Activated CD4-positive, alpha-beta T cell treated with anti-CD3 and anti-CD28 coated beads, Interleukin-2, amount 10 ng/mL, durations not matched to agents 24 days and 14 days (primary cell): ENCODE data around the gene COL28A1. TPM values are rescaled to one million over a fixed set of nuclear protein-coding genes. Genes with fewer than 3 reads are reported as not detected.

Experiments
- DNase-seq: peaks from one replicate; pipeline ENCODE4 v3.0.0; 2022
- H3K27ac Mint-ChIP-seq: one replicate; pipeline ENCODE4 v1.8.0; 2022; ENCODE audit warnings: mild to moderate bottlenecking, mixed read lengths
- H3K27me3 Mint-ChIP-seq: one replicate; pipeline ENCODE4 v1.8.0; 2022; ENCODE audit warnings: mixed read lengths
- H3K36me3 Mint-ChIP-seq: one replicate; pipeline ENCODE4 v1.8.0; 2022; ENCODE audit warnings: low read depth, mild to moderate bottlenecking, mixed read lengths
- H3K4me1 Mint-ChIP-seq: one replicate; pipeline ENCODE4 v1.8.0; 2021; ENCODE audit warnings: mixed read lengths
- H3K4me3 Mint-ChIP-seq: one replicate; pipeline ENCODE4 v1.8.0; 2022; ENCODE audit warnings: mild to moderate bottlenecking, moderate library complexity, mixed read lengths
- H3K9me3 Mint-ChIP-seq: one replicate; pipeline ENCODE4 v1.8.0; 2021; ENCODE audit warnings: mixed read lengths
- intact Hi-C: fragments of 100-400 bp; cut with micrococcal nuclease; formaldehyde crosslinking; loops from one replicate; pipeline ENCODE4 v1.15.1; 2023
- total RNA-seq: library from RNA; stranded (reverse); gene quantifications from 2 replicates; pipeline ENCODE4 v1.2.3, GENCODE V29; 2022

Gene COL28A1
- total RNA-seq, 1 donor from 2014 or later, result not detected

- H3K4me3 Mint-ChIP-seq, result no peak overlapping the region
- no peaks in the 10 kb centered on the region for H3K36me3 Mint-ChIP-seq
- H3K27me3 Mint-ChIP-seq, result peaks cover 8% of the 10 kb centered on the region
- H3K4me1 Mint-ChIP-seq, result no peaks in the 10 kb centered on the region
- DNase-seq, result no peak
- peaks cover 8% of the 10 kb centered on the region for H3K9me3 Mint-ChIP-seq
- no peak overlapping the region for H3K27ac Mint-ChIP-seq
- intact Hi-C loops, result no loop called here
Measured at GRCh38 chr7:7331523-7331922, 204.2 kb downstream of the COL28A1 start.

- Mint-ChIP-seq H3K9me3 (peaks cover 6% of the 10 kb centered on the region), H3K36me3 (no peaks in the 10 kb centered on the region), H3K4me3 (no peak overlapping the region), H3K27me3 (peaks cover 8% of the 10 kb centered on the region), H3K4me1 (no peaks in the 10 kb centered on the region), H3K27ac (no peak overlapping the region)
- intact Hi-C loops, result no loop called here
- no peak for DNase-seq
Measured at GRCh38 chr7:7330997-7331396, 204.7 kb downstream of the COL28A1 start.

- no peak overlapping the region for H3K27ac Mint-ChIP-seq
- peaks cover 9% of the 10 kb centered on the region for H3K9me3 Mint-ChIP-seq
- no peaks in the 10 kb centered on the region for H3K36me3 Mint-ChIP-seq
- DNase-seq, result no peak
- H3K4me3 Mint-ChIP-seq, result no peak overlapping the region
- peaks cover 8% of the 10 kb centered on the region for H3K27me3 Mint-ChIP-seq
- H3K4me1 Mint-ChIP-seq, result no peaks in the 10 kb centered on the region
- intact Hi-C loops, result no loop called here
Measured at GRCh38 chr7:7329326-7329725, 206.3 kb downstream of the COL28A1 start.

DNA sequence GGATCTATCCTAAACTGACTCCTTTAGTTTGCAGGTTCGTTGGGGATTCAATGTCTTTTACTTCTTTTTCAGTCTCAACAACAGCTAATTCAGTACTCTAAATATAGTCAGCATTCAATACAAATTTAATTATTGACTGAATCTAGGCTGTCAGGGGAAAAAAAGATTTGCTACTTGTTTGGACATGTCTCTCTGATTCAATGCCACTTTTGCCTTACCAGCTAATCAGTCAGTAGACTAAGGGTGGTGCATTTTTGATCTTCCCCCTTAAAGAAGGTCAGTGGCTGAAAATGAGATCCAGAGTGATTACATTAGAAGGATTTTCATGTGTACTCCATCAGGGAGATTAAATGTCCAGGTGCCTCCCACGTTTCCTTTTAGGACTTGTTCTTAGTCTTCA, 208.2 kb downstream of the COL28A1 start:
- Mint-ChIP-seq H3K4me3 (no peak overlapping the region), H3K27me3 (peaks cover 8% of the 10 kb centered on the region), H3K4me1 (no peaks in the 10 kb centered on the region), H3K36me3 (no peaks in the 10 kb centered on the region), H3K27ac (no peak overlapping the region), H3K9me3 (peaks cover 9% of the 10 kb centered on the region)
- intact Hi-C loops, result no loop called here
- DNase-seq, result no peak

DNA sequence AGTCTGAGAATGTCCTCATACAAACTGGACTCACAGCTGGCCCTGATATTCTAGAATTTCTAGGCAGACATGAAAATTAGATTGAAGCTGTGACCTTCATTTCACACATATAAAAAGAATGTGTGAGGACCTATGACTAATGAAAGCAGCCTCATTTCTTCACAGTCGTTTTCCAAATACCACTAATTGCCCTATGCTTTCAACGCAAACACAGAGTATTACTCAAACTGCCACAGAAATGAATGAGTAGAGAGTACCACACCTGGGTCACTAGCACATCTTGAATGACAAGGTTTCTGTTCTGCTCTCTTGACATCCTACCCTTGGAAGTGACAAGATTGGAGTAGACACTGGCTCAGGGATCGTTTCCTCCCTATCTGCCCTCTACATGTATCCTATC, 211.0 kb downstream of the COL28A1 start:
- H3K4me1 Mint-ChIP-seq, result no peaks in the 10 kb centered on the region
- peaks cover 6% of the 10 kb centered on the region for H3K27me3 Mint-ChIP-seq
- H3K36me3 Mint-ChIP-seq, result no peaks in the 10 kb centered on the region
- no peak overlapping the region for H3K27ac Mint-ChIP-seq
- no peak for DNase-seq
- H3K4me3 Mint-ChIP-seq, result no peak overlapping the region
- intact Hi-C loops, result no loop called here
- H3K9me3 Mint-ChIP-seq, result peaks cover 9% of the 10 kb centered on the region

DNA sequence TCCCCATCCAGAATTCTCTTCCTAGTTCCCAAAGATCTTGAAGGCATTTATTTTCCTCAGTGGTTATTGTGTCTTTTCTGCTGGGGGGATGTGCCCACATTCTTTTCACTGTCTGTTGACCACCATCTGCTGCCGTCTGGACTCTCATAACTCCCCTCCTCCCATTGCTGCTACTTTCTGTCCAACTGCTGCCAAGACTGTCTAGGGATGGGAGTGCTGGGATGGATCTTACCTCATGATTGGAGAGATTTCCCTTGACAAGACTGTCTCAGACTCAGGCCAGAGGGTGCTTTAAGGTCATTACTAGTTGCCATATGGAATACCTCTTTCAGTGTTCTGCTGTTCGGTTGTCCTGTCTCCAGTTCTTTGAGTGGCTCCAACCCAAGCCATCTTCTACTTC, 211.8 kb downstream of the COL28A1 start:
- intact Hi-C loops, result no loop called here
- no peak overlapping the region for H3K4me3 Mint-ChIP-seq
- no peaks in the 10 kb centered on the region for H3K36me3 Mint-ChIP-seq
- no peaks in the 10 kb centered on the region for H3K4me1 Mint-ChIP-seq
- peak; percentile 41 for DNase-seq
- H3K27me3 Mint-ChIP-seq, result peaks cover 6% of the 10 kb centered on the region
- no peak overlapping the region for H3K27ac Mint-ChIP-seq
- H3K9me3 Mint-ChIP-seq, result peaks cover 9% of the 10 kb centered on the region

- peaks cover 9% of the 10 kb centered on the region for H3K9me3 Mint-ChIP-seq
- DNase-seq, result peak; percentile 18
- H3K4me1 Mint-ChIP-seq, result no peaks in the 10 kb centered on the region
- no peak overlapping the region for H3K27ac Mint-ChIP-seq
- intact Hi-C loops, result no loop called here
- H3K36me3 Mint-ChIP-seq, result no peaks in the 10 kb centered on the region
- no peak overlapping the region for H3K4me3 Mint-ChIP-seq
- H3K27me3 Mint-ChIP-seq, result peaks cover 3% of the 10 kb centered on the region
Measured at GRCh38 chr7:7323352-7323751, 212.3 kb downstream of the COL28A1 start.

DNA sequence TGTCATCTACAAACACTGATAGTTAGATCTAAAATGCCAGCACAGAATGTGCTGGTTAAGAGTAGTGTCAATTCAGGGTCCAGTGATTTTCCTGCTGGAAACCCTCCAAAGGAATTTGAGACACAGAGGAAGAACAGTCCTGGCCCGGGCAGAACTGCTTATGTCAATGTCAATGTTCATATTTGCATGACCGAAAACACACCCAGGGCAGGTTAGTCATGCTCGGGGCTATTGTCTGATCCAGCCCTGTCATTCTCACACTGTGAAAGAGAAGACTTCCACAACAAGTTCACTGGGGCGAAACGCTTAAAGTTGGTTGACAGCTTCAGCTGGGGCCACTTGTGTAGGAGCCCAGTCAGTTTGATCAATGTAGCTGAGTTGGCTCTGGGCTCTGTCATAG, 214.0 kb downstream of the COL28A1 start:
- no peak overlapping the region for H3K4me3 Mint-ChIP-seq
- DNase-seq, result peak; percentile 51
- peaks cover 9% of the 10 kb centered on the region for H3K9me3 Mint-ChIP-seq
- no peaks in the 10 kb centered on the region for H3K36me3 Mint-ChIP-seq
- H3K27me3 Mint-ChIP-seq, result no peaks in the 10 kb centered on the region
- intact Hi-C loops, result no loop called here
- no peak overlapping the region for H3K27ac Mint-ChIP-seq
- no peaks in the 10 kb centered on the region for H3K4me1 Mint-ChIP-seq

DNA sequence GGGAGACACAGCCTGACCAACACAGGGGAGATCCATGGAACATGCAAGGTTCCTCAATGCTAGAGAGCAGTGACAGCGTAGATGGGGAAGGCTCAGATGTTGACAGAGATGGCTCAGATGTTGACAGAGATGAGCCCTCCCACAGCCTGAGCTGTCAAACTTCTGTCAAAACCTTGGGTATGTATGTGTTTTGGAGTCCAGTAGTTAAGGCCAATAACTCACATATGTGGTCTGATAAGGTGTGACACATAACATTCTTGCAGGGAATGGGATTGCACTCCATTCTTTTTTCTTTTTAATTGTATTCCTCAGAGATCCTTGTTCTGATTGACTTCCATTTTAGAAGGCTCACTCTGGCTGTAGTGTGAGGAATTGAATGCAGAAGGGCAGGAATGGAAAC, 217.1 kb downstream of the COL28A1 start:
- no peaks in the 10 kb centered on the region for H3K9me3 Mint-ChIP-seq
- no peaks in the 10 kb centered on the region for H3K27me3 Mint-ChIP-seq
- no peak for DNase-seq
- no peaks in the 10 kb centered on the region for H3K36me3 Mint-ChIP-seq
- intact Hi-C loops, result no loop called here
- H3K4me3 Mint-ChIP-seq, result no peak overlapping the region
- no peak overlapping the region for H3K27ac Mint-ChIP-seq
- no peaks in the 10 kb centered on the region for H3K4me1 Mint-ChIP-seq

DNA sequence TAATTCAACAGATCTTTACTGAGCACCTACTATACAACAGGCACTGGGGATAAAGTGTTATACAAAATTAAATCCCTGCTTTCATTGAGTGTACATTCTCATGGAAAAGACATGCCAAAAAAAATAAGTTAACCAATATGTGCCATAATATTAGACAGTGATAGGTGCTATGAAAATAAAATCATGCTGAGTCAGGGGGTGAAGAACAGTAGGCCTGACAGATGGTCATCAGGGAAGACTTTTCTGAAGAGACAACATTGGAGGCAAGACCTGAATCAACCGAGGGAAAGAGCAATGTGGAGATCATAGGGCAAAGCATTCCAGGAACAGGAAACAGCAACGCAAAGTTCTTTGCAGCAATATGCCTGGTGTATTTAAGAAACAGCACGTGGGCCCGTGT, 217.8 kb downstream of the COL28A1 start:
- no peak overlapping the region for H3K4me3 Mint-ChIP-seq
- no peak overlapping the region for H3K27ac Mint-ChIP-seq
- no peaks in the 10 kb centered on the region for H3K9me3 Mint-ChIP-seq
- H3K36me3 Mint-ChIP-seq, result no peaks in the 10 kb centered on the region
- H3K4me1 Mint-ChIP-seq, result no peaks in the 10 kb centered on the region
- H3K27me3 Mint-ChIP-seq, result no peaks in the 10 kb centered on the region
- intact Hi-C loops, result no loop called here
- no peak for DNase-seq

DNA sequence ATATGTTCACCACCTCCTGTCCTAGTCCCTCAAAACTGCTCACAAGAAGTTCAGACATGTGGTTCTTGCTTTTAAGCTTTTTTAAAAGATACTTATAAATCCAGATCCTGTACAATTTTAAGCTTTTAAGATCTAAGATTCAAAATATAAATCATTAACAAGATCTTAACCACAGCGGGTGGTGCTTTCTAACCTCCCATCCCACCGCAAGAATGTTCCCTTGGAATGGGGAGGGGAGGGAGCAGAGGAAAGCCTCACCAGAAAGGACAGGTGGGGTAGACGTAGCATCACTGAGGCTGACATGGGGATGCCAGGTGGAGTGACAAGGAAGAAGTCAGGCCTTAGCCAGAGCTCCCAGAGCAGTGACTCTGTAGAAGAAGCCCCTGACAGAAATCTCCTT, 219.8 kb downstream of the COL28A1 start:
- no peaks in the 10 kb centered on the region for H3K9me3 Mint-ChIP-seq
- H3K36me3 Mint-ChIP-seq, result no peaks in the 10 kb centered on the region
- intact Hi-C loops, result no loop called here
- H3K4me3 Mint-ChIP-seq, result no peak overlapping the region
- H3K4me1 Mint-ChIP-seq, result no peaks in the 10 kb centered on the region
- no peaks in the 10 kb centered on the region for H3K27me3 Mint-ChIP-seq
- H3K27ac Mint-ChIP-seq, result no peak overlapping the region
- DNase-seq, result no peak

DNA sequence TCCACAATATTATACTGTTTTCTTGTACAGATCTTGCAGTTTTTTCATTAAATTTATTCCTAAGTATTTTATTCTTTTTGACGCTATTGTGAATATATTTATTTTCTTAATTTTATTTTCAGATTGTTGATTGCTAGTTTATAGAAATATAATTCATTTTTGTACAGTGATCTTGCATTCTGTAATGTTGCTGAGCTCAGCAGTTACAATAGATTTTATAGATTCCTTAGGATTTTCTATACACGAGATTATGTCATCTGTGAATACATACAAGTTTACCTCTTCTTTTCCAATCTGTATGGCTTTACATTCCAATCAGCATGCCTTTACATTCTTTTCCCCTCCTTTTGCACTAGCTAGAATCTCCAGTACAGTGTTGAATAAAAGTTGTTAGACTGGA, 223.3 kb downstream of the COL28A1 start:
- no peak for DNase-seq

DNA sequence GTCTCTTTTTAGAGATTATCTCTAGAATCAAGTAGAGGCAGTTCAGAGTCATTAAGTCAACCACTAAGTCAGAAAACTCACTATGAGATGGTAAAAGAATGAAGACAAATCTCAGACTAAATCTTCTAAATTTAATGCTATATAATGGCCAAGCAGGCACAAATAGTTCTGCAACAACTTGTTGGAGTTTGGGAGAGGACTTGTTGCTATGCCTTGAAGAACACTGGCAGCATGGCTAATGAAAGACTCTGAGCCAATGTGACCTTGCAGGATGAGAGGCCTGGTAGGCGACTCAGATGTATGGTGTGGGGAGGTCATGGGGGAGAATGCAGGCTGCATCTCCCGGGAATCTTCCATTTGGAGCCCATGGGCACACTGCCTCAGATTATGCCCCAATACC, 224.7 kb downstream of the COL28A1 start:
- H3K9me3 Mint-ChIP-seq, result no peaks in the 10 kb centered on the region
- no peak overlapping the region for H3K4me3 Mint-ChIP-seq
- no peak for DNase-seq
- intact Hi-C loops, result no loop called here
- no peaks in the 10 kb centered on the region for H3K36me3 Mint-ChIP-seq
- peaks cover 2% of the 10 kb centered on the region for H3K27me3 Mint-ChIP-seq
- H3K4me1 Mint-ChIP-seq, result no peaks in the 10 kb centered on the region
- no peak overlapping the region for H3K27ac Mint-ChIP-seq

More for the DNA sequence above, 223.3 kb downstream of the COL28A1 start:
- Mint-ChIP-seq H3K4me3 (no peak overlapping the region), H3K27ac (no peak overlapping the region), H3K27me3 (peaks cover 2% of the 10 kb centered on the region), H3K36me3 (no peaks in the 10 kb centered on the region), H3K9me3 (no peaks in the 10 kb centered on the region), H3K4me1 (no peaks in the 10 kb centered on the region)
- intact Hi-C loops, result no loop called here

DNA sequence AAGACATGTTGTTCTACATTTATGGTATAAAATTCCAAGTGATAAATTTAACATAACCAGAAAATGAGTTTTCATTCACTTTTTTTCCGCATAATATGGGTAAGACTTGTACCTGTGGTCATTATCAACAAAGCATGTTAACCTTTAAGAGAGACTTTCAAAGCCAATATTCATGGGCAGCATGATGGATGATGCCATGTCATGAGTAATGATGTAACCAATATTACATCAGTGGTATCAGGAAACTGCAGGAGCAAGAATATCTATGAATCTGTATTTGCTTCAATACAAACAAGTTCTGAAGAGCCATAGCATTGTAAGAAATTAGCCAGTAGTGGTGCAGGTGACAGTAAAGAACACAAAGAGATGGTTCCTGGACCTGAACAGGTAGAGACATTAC, 226.5 kb downstream of the COL28A1 start:
- no peaks in the 10 kb centered on the region for H3K9me3 Mint-ChIP-seq
- H3K27me3 Mint-ChIP-seq, result peaks cover 2% of the 10 kb centered on the region
- intact Hi-C loops, result no loop called here
- H3K4me3 Mint-ChIP-seq, result no peak overlapping the region
- H3K27ac Mint-ChIP-seq, result no peak overlapping the region
- no peak for DNase-seq
- no peaks in the 10 kb centered on the region for H3K36me3 Mint-ChIP-seq
- H3K4me1 Mint-ChIP-seq, result no peaks in the 10 kb centered on the region
